ENCODE data around the gene USP12. TPM values are rescaled to one million over a fixed set of nuclear protein-coding genes. Genes with fewer than 3 reads are reported as not detected.

USP12 gene
- total RNA-seq, 1 donor from 2014 or later, result 43.9 TPM

- DNase-seq (ENCODE audit: low read depth), result no peak
Observed at GRCh38 chr13:27183561-27184147, 12.0 kb upstream of the USP12 start.

GRCh38 chr13:27182844-27183497 is 11.4 kb upstream of the USP12 start:
- peak; percentile 88 for DNase-seq (ENCODE audit: low read depth)

- DNase-seq (ENCODE audit: low read depth), result no peak
Observed at GRCh38 chr13:27182054-27182453, 10.4 kb upstream of the USP12 start.

- no peak for DNase-seq (ENCODE audit: low read depth)
Observed at GRCh38 chr13:27177852-27178251, 6.2 kb upstream of the USP12 start.

GRCh38 chr13:27176470-27177410 is 5.1 kb upstream of the USP12 start:
- DNase-seq (ENCODE audit: low read depth), result no peak

GRCh38 chr13:27174766-27175455 is 3.3 kb upstream of the USP12 start:
- DNase-seq (ENCODE audit: low read depth), result no peak

- DNase-seq (ENCODE audit: low read depth), result no peak
Observed at GRCh38 chr13:27172495-27172842, 858 bp upstream of the USP12 start.

GRCh38 chr13:27171827-27172494 is 350 bp upstream of the USP12 start:
- DNase-seq (ENCODE audit: low read depth), result peak; percentile 95

GRCh38 chr13:27170516-27171243 is 931 bp downstream of the USP12 start:
- peak; percentile 46 for DNase-seq (ENCODE audit: low read depth)

GRCh38 chr13:27170221-27170515 is 1.4 kb downstream of the USP12 start:
- no peak for DNase-seq (ENCODE audit: low read depth)

GRCh38 chr13:27168906-27169657 is 2.5 kb downstream of the USP12 start:
- no peak for DNase-seq (ENCODE audit: low read depth)

- DNase-seq (ENCODE audit: low read depth), result no peak
Observed at GRCh38 chr13:27168086-27168485, 3.5 kb downstream of the USP12 start.

GRCh38 chr13:27166313-27166712 is 5.3 kb downstream of the USP12 start:
- no peak for DNase-seq (ENCODE audit: low read depth)

GRCh38 chr13:27161980-27162379 is 9.6 kb downstream of the USP12 start:
- peak; percentile 35 for DNase-seq (ENCODE audit: low read depth)

GRCh38 chr13:27161423-27161822 is 10.2 kb downstream of the USP12 start:
- no peak for DNase-seq (ENCODE audit: low read depth)

- no peak for DNase-seq (ENCODE audit: low read depth)
Observed at GRCh38 chr13:27160657-27161295, 10.8 kb downstream of the USP12 start.

- no peak for DNase-seq (ENCODE audit: low read depth)
Observed at GRCh38 chr13:27159806-27160563, 11.6 kb downstream of the USP12 start.

GRCh38 chr13:27158335-27158734 is 13.3 kb downstream of the USP12 start:
- DNase-seq (ENCODE audit: low read depth), result no peak

All from myocyte (in vitro differentiated cells).